GM19025 (cell line): ENCODE measurements around the gene CTAG1B.
"Not testable (repeated sequence)": the region's sequence is repeated elsewhere in the genome, so short reads cannot be mapped to it uniquely, and the experiment has no call there.

Experiments
- ATAC-seq: cut with Tn5 transposase; IDR thresholded peaks from one replicate; pipeline ENCODE4 v1.9.1; 2021; ENCODE audit warnings: mild to moderate bottlenecking, low read depth, moderate library complexity; ENCODE audit not compliant: unreplicated experiment

CTAG1B gene

DNA sequence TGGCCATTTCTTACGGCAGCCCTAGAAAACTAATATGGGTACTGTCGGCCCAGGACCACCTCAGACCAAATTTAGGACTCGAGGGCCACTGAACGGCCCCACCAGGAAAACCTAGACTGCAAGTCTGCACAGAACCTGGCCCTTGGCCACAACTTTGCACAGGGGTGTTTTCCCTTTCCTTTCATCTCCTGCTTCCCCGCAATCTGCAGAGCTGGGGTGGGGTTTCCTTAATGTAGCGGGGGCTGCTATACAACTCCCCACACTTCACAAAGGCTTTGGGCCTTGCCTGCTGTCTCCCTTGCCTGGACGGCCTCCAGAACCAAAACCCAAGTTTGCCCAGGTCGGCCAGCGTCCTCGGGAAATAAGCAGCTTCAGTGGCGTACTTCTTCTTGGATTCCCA lies 11.9 kb upstream of the CTAG1B start:
- not testable (repeated sequence) for ATAC-seq

DNA sequence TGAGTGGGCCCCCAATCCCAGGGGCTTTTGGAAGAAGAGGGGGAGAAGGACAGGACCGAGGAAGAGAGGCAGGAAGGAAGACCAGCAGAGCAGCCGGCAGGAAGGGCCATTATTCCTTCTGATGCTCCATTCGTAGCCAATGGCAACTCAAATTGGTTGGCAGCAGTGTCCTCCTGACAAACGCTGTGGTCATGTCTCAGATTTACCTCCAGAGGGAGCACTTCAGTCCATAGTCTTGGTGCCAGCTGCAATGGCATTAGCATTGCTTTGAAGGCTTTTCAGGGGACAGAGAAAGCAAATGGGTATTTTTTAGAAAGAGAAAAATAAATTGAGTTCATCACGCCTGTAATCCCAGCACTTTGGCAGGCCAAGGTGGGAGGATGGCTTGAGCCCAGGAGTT lies 9.9 kb upstream of the CTAG1B start:
- ATAC-seq: not testable (repeated sequence)

DNA sequence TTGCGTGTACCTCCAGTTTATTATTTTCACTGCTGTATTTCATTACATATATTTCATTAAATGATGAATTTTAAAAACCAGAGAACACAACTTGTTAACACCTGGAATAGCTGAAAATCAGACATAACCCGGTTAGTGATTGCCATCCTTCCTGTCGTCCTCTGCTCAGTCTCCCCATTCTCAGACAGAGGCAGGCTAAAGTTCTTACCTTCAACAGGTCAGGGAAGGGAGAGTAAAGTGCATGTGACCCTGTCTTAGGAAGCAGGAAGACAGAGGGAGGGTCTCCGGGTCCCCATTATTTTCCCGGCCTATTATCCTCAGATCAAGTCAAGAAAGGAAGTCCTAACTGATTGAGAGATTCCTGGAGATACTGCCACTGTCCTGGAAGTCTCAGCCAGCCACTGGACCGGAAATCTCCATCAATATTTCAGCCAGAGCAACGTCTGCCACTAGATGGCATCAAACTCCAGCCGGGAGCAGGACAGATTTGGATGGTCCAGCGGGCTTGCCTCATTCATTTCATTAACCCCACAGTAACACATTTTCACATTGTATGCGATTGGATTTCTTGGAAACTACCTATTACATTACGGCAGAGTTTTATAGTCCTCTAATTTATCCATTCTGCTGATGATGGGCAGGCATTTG lies 1.8 kb upstream of the CTAG1B start:
- not testable (repeated sequence) for ATAC-seq

DNA sequence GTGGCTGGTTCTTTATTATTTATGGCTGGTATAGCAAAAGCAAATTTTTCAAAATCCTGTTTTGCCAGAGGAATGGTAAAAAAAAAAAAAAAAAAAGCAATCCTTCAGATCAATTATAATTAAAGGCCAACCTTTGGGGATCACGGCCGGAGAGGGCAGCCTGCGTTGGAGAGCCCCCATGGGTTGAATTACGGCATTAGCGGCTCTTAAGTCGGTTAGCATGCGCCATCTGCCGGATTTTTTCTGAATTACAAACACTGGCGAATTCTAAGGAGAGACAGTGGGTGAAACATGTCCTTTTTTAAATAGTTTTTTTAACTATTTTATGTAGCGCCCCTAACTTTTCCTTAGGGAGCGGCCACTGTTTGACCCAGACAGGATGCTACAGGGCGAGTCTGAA lies 5.5 kb downstream of the CTAG1B start:
- not testable (repeated sequence) for ATAC-seq

DNA sequence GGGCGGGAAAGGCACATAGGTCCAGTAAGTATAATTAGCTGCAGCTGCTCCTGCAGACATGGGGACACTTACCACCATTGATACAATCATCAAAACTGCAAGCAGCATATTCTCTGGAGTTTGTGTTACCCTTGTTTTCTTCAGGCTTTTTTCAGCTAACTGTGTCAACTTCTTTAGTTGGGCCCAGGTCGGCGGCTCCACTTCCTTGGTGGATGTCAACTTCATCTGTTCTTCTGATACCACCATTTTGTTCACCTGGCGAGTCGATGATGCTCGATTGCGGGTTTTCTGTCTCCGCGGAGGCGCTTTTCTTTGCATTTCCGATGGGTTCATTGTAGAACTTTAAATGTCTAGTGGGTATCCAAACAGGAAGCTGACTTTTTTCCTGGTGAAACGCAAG lies 7.9 kb downstream of the CTAG1B start:
- ATAC-seq: not testable (repeated sequence)

DNA sequence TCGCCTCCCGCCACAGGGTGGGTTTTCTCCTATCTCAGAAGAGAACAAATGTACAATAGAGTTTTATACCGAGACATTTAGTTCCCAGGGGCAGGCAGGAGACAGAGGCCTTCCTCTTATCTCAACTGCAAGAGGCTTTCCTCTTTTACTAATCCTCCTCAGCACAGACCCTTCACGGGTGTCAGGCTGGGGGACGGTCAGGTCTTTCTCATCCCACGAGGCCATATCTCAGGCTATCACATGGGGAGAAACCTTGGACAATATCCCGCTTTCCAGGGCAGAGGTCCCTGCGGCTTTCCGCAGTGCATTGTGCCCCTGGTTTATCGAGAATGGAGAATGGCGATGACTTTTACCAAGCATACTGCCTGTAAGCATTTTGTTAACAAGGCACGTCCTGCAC lies 10.3 kb downstream of the CTAG1B start:
- ATAC-seq: not testable (repeated sequence)

DNA sequence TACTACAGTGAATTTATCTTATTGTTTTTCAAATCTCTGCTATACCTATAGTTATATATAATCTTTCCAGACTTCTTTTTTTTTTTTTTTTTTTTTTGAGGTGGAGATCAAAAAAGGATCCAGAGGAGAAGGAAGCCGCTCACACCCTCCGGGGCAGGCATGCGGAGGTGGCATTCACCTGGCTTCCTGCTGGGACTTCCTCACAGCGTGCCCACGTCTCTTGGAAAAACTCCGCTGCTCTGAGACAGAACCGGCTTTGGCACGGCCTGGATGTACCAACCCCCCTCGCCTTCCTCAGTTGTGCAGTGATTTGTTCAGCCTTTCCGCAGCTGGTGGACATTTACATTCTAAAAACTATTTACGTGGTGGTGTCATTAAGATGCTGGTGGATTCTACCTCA lies 11.1 kb downstream of the CTAG1B start:
- ATAC-seq: not testable (repeated sequence)

DNA sequence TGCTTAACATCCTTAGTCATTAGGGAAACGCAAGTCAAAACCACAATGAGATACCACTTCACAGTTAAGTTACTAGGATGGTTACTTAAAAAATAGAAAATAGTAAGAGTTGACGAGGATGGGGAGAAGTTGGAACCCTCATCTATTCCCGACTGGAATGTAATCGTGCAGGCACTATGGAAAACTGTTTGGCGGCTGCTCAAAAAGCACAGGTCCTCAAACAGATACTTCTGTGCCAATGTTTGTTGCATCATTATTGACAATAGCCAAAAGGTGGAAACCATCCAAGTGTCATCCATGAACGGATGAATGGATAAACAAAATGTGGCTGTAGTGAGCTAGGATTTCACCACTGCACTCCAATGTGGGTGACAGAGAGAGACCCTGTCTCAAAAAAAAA lies 11.7 kb downstream of the CTAG1B start:
- no peak for ATAC-seq

DNA sequence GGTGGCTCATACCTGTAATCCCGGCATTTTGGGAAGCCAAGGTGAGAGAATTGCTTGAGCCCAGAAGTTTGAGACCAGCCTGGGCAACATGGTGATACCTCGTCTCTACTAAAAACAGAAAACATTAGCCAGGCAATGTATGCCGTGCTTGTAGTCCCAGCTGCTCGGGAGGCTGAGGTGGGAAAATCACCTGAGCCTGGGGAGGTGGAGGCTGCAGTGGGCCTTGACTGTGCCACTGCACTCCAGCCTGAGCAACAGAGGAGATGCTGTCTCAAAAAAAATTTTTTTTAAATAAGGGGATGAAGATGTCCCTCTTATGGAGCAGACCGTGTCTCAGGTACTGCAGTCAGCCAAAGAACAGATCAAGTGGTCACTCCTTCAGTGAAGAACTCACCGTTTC lies 13.5 kb downstream of the CTAG1B start:
- ATAC-seq: no peak

DNA sequence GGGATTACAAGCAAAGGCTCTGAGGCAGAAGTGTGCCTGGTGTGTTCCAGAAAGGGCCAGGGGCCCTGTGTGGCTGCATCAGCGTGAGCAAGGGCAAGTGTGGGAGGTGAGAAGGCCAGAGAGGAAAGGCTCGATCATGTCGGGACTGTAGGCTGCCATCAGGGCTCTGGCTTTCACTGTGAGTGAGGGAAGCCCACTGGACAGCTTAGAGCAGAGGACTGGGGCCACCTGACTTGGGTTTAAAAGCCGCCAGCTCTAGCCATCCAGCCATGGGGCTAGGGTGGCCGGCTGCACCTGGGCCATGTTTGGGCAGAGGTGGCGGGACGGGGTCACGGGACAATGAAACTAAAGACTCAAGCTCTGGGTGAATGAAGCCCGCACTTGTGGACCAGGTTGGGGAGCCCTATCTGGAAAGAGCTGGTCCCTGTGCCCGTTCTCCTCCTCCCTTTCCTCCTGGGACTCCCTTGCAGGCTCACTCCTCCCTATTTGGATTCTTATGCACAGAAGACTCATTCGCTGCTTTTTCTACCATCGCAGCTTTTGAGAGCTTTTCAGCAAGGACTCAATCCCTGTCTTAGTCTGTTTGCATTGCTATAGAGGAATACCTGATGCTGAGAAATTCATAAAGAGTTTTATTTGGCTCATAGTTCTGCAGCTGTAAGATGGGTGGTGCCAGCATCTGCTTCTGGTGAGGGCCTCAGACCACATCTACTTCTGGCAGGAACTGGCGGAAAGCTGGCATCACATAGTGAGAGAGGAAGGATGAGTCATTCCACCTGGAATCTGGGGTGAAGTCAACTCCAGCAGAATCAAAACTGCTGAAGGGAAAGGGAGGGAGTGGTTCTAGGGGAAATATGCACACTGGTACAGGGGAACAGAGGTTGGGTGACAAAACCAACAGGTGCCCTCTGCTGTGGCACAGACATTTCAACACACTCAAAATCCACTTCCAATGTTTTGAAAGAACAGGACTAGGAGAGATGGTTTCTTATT lies 15.3 kb downstream of the CTAG1B start:
- ATAC-seq: no peak

DNA sequence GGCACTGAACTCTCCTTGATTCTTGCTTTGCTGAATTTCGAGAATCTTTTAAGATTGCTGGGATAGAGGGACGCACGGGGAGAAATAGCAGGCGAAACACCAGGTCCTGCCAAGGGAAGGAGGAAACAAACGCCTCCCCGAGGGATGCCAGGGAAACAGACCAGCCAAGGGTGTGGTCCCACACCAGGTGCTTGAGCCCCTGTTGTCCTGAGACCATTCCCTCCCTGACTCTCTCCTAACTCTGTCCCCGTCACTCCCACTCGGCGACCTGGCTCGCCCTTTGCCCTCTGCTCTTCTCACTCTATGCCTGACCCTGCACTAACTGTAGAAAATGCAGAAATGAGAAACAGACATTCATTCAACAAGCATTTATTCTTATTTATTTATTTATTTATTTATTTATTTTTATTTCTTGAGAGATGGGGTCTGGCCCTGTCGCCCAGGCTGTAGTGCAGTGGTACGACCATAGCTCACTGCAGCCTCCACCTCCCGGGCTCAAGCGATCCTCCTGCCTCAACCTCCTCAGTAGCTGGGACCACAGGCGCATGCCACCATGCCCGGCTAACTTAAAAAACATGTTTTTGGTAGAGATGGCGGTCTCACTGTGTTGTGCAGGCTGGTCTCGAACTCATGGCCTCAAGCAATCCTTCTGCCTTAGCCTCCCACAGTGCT lies 16.2 kb downstream of the CTAG1B start:
- ATAC-seq: no peak

DNA sequence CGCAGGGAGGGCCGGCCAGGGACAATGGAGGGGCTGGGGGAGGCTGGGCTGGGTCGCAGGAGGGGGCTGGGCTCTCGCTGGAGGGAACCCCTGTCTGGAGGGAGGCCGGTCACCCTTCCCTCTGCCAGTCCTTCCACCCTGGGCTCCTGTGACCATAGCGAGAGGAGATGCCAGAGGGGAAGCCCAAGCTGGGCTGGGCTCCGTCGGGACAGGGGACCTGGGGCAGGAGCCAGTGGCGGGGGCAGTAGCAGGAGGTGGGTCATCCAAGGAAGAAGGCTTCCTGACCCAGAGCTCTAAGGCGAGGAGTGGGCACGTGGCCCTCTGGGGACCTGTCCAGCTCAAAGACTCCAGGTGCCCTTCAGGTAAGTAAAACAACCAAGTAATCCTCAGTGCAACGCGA lies 16.9 kb downstream of the CTAG1B start:
- ATAC-seq: no peak

DNA sequence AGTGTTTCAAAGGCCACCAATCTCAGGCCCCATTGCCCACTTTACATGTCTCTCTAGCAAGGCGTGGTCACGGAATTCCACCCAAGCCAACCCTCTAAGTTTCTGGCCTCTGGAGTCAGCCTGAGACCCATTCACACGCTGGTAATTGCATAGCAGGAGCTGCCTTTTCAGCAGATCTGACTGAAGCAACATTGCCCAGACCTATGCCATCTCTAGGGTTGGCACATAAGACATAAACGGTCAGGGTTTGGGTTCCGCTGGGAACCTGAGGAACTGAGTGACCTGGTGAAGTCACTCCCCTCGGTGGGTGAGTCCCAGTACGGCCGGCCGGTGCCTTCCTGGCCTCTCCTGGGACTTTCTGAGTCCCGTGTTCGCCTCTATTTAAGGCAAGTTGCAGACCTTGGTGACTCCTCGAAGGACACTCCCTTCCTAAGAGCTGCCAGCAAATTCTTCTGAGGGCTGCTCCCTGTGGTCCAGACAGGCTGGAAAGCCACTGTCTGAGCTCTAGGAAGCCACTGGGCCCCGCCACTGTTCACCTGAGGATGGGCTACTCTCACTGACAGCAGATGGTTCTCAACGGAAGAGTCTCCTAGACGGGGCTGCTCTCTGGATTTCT lies 18.2 kb downstream of the CTAG1B start:
- no peak for ATAC-seq

DNA sequence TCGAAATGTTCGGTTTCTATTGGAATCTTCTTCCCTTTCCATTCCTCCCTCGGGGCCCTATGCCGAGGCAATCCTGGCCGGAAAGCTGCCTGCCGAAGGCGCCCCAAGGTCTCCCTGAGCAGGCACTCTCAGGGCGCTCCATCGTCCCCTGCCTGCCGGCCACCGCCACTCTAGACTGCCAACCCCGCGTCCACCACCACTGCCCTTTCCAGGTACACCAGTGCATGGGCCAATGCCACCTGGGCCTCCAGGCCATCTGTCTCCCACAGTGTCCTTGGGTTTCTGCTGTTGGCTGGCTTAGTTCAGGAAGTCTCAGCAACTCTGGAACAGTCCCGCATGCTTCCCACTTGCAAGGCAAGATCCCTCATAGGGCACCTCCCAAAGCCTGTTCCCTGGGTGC lies 19.6 kb downstream of the CTAG1B start:
- no peak for ATAC-seq

DNA sequence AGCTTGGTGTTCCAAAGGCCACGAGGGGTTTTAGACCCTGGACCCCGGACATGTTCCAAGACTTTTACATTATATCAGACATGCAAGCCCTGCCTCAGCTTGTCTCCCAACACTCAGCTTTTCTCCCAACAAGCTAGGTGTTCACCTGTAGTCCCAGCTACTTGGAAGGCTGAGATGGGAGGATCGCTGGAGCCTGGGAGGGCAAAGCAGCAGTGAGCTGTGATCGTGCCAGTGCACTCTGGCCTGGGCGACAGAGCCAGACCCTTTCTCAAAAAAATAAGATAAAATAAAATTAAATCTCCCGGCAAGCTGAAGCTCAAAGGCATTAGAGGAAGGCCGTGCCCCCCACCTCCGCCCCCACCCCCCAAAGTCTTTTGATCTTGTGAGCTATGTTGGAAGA lies 20.4 kb downstream of the CTAG1B start:
- ATAC-seq: no peak

DNA sequence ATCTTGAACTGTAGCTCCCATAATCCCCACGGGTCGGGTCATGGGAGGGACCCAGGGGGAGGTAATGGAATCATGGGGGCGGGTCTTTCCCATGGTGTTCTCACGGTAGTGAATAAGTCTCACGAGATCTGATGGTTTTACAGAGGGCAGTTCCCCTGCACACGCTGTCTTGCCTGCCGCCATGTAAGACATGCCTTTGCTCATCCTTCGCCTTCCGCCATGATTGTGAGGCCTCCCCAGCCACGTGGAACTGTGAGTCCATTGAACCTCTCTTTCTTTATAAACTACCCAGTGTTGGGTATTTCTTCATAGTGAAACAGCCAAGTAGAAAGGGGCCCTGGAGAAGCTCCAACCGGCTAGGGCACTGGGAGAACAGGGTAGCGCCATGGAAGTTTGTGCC lies 21.9 kb downstream of the CTAG1B start:
- no peak for ATAC-seq

DNA sequence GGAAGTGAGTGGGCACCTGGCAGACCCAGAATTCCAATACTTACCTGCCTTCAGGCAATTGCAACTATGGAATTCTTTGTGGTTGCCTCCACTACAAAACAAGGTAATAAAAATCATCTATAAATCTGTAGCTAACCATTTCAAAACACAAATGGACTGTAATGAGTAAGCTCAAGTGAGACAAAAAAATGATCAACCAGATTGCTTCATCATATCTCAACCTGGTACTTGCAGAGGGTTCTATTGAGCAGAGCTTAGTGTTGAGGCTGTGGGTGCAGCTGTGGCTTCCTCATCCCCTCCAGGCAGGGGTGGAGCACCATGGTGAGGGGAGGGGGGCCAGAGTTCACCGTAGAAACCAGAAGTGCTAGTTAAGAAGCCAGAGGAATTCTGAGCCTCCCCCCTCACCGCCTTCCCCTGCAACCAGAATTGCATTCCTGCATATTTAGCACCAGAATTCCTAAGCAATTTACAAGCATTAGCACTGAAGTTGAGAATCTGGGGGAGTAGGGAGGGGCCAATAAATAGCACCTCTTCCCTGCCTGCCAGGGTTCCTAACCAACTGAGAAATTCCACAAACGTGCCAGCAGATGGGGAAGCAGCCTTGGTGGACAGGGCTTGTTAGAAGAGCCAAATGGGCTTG lies 22.7 kb downstream of the CTAG1B start:
- ATAC-seq: no peak

DNA sequence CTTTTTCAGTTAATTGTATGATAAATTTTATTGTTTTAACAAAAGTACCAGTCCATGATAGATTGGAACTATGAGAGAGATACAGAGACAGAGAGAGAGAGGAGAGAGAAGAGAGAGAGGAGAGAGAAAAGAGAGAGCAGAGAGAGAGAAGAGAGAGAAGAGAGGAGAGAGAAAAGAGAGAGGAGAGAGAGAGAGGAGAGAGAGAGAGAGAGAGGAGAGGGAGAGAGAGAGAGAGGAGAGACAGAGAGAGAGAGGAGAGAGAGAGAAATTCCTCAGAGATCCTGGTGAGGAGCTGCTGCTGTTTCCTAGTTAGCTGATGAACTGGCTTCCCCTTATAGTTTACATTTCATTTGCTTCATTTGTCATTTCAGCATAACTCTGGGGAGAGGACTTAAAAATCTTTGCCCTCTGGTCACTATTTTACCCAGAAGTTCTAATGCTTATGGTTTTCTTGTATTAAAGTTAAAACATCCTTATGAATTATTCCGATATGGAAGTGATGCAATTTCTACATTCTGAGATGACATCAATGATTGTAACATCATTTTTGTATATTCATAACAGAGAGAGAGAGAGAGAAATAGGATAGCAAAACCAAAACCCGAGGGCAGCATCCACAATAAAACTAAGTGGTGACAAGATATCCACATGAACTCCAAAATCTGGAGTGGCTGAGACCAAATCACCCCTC lies 23.4 kb downstream of the CTAG1B start:
- ATAC-seq: no peak

DNA sequence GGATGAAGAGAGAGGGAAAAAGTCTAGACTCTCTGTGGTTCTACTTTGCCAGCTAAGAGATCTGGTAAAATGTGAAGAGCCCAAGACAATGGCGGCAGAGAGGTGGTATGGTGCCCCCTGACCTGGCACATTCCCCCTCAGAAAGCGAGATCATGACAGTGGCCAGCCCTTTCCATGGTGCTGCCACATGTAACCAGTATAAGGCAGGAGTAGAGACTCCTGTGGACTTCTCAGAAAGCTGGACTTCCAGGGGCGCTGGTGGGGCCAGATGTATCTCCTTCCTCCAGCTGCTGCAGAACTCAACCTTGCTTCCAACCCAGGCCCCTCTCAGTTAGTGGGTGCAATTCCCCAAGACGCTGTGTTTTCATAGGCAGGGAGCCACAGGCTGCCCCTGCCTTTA lies 24.6 kb downstream of the CTAG1B start:
- ATAC-seq: no peak

DNA sequence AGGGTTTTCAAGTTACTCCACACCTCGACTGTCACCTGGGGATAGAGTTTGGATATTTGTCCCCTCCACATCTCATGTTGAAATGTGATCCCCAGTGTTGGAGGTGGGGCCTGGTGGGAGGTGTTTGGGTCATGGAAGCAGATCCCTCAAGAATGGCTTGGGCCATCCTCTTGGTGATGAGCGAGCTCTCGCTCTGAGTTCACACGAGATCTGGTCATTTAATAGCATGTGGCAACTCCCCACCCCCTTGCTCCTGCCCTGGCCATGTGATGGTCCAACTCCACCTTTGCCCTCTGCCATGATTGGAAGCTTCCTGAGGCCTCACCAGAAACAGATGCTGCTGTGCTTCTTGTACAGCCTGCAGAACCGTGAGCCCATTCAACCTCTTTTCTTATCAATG lies 25.9 kb downstream of the CTAG1B start:
- ATAC-seq: no peak
